Measurements from ENCODE around the gene DNAH1. TPM values are rescaled to one million over a fixed set of nuclear protein-coding genes. Genes with fewer than 3 reads are reported as not detected.

The DNAH1 gene
- total RNA-seq, 1 donor from 2014 or later: 2.3 TPM

GRCh38 chr3:52403271-52403841 is 87.2 kb downstream of the DNAH1 start:
- no peak for DNase-seq (ENCODE audit: low read depth)

- no peak for DNase-seq (ENCODE audit: low read depth)
Measured at GRCh38 chr3:52403955-52404354, 87.8 kb downstream of the DNAH1 start.

- DNase-seq (ENCODE audit: low read depth): no peak
Measured at GRCh38 chr3:52404391-52404790, 88.3 kb downstream of the DNAH1 start.

- DNase-seq (ENCODE audit: low read depth): no peak
Measured at GRCh38 chr3:52405066-52405465, 88.9 kb downstream of the DNAH1 start.

GRCh38 chr3:52405601-52406110 is 89.5 kb downstream of the DNAH1 start:
- DNase-seq (ENCODE audit: low read depth): no peak

- DNase-seq (ENCODE audit: low read depth): no peak
Measured at GRCh38 chr3:52406231-52406661, 90.1 kb downstream of the DNAH1 start.

- no peak for DNase-seq (ENCODE audit: low read depth)
Measured at GRCh38 chr3:52406791-52407510, 90.8 kb downstream of the DNAH1 start.

GRCh38 chr3:52407779-52408178 is 91.7 kb downstream of the DNAH1 start:
- DNase-seq (ENCODE audit: low read depth): no peak

GRCh38 chr3:52408466-52408865 is 92.3 kb downstream of the DNAH1 start:
- DNase-seq (ENCODE audit: low read depth): no peak

- DNase-seq (ENCODE audit: low read depth): peak; percentile 17
Measured at GRCh38 chr3:52415800-52416199, 99.7 kb downstream of the DNAH1 start.

- DNase-seq (ENCODE audit: low read depth): no peak
Measured at GRCh38 chr3:52420388-52420787, 104.3 kb downstream of the DNAH1 start.

GRCh38 chr3:52422669-52423068 is 106.5 kb downstream of the DNAH1 start:
- no peak for DNase-seq (ENCODE audit: low read depth)

- no peak for DNase-seq (ENCODE audit: low read depth)
Measured at GRCh38 chr3:52423173-52423572, 107.1 kb downstream of the DNAH1 start.

- DNase-seq (ENCODE audit: low read depth): peak; percentile 71
Measured at GRCh38 chr3:52428151-52429005, 112.3 kb downstream of the DNAH1 start.

- DNase-seq (ENCODE audit: low read depth): no peak
Measured at GRCh38 chr3:52429031-52429430, 112.9 kb downstream of the DNAH1 start.

GRCh38 chr3:52429779-52430415 is 113.8 kb downstream of the DNAH1 start:
- DNase-seq (ENCODE audit: low read depth): no peak

- DNase-seq (ENCODE audit: low read depth): no peak
Measured at GRCh38 chr3:52430416-52430810, 114.3 kb downstream of the DNAH1 start.

- no peak for DNase-seq (ENCODE audit: low read depth)
Measured at GRCh38 chr3:52431459-52432223, 115.5 kb downstream of the DNAH1 start.

- DNase-seq (ENCODE audit: low read depth): no peak
Measured at GRCh38 chr3:52432225-52432624, 116.1 kb downstream of the DNAH1 start.

- DNase-seq (ENCODE audit: low read depth): no peak
Measured at GRCh38 chr3:52432691-52433141, 116.6 kb downstream of the DNAH1 start.

GRCh38 chr3:52433328-52433995 is 117.3 kb downstream of the DNAH1 start:
- DNase-seq (ENCODE audit: low read depth): no peak
